ENCODE results near the gene FKBP5. TPM values are rescaled to one million over a fixed set of nuclear protein-coding genes. Genes with fewer than 3 reads are reported as not detected.

Gene FKBP5
- total RNA-seq, 1 experiment from 2014 or later, result 33.9 TPM

DNA sequence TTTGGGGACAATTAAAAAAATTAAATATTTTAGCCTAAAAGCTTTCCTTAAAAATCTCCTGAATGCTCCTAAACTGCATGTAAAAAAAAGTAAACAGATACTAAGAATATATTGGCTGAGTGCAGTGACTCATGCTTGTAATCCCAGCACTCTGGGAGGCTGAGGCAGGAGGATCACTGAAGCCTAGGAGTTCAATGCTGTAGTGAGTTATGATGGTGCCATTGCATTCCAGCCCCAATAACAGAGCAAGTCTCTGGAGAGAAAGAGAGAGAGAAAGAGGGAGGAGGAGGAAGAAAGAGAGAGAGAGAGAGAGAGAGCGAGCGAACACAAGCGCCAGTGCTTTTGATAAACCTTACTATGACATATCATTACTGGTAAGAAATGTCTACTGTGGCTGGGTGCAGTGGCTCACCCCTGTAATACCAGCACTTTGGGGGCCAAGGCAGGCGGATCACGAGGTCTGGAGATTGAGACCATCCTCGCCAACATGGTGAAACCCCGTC lies 58.8 kb downstream of the FKBP5 start:
- DNase-seq, result no peak
- H2BK5ac ChIP-seq (ENCODE audit: insufficient read length, low read length), result no peak overlapping the region
- no peak overlapping the region for H4K91ac ChIP-seq (ENCODE audit: insufficient read length, low read depth, low read length)
- H3K27ac Mint-ChIP-seq, result peak overlapping the region; percentile 4 to 56 (median 21); a peak in 4 of 7 replicates
- no peaks in the 10 kb centered on the region; the same call in 1 of the 2 replicates for H3K27me3 Mint-ChIP-seq (ENCODE audit: low read depth)
- no peak overlapping the region for H2AFZ ChIP-seq (ENCODE audit: low read length)
- no peak overlapping the region for H3K4me2 ChIP-seq (ENCODE audit: insufficient read depth, insufficient read length, low read length)
- H3K36me3 Mint-ChIP-seq (ENCODE audit: insufficient read depth in 1 of 3, low read depth in 3 of 3), result peaks cover 0 to 11% (median 6%) of the 10 kb centered on the region in 3 experiments; a peak in 3 of 7 replicates
- no peaks in the 10 kb centered on the region for H3K27me3 ChIP-seq (ENCODE audit: insufficient read depth, low read length)
- no peak overlapping the region for H3K4ac ChIP-seq (ENCODE audit: low read depth, low read length)
- no peaks in the 10 kb centered on the region for H3K9me3 ChIP-seq (ENCODE audit: control insufficient read depth, low read depth, low read length)
- no peak overlapping the region for H4K8ac ChIP-seq (replicated peaks; ENCODE audit: insufficient read length, low read depth, low read length)
- no peaks in the 10 kb centered on the region for H3K4me1 ChIP-seq (ENCODE audit: insufficient read depth, low read length)
- no peak overlapping the region for H3K14ac ChIP-seq (ENCODE audit: insufficient read depth, low read length)
- no peaks in the 10 kb centered on the region for H3K9me3 Mint-ChIP-seq
- H3K27ac ChIP-seq (ENCODE audit: insufficient read length, low read depth, low read length), result no peak overlapping the region
- no peak overlapping the region for H2BK12ac ChIP-seq (ENCODE audit: insufficient read length, low read depth, low read length)
- H3K23ac ChIP-seq (ENCODE audit: insufficient read length, low read depth, low read length), result no peak overlapping the region
- no peak overlapping the region for H3T11ph ChIP-seq (ENCODE audit: low read length)
- H2BK15ac ChIP-seq (ENCODE audit: low read depth, low read length), result no peak overlapping the region
- H3K56ac ChIP-seq (ENCODE audit: insufficient read length, low read depth, low read length), result no peak overlapping the region
- H2AK5ac ChIP-seq (ENCODE audit: insufficient read length, low read length), result no peak overlapping the region
- no peaks in the 10 kb centered on the region for H4K20me1 ChIP-seq (ENCODE audit: control insufficient read depth, insufficient read depth, insufficient read length)
- no peak overlapping the region for H2BK120ac ChIP-seq (ENCODE audit: low read depth, low read length, poor library complexity, severe bottlenecking)
- H3K79me2 ChIP-seq (ENCODE audit: insufficient read depth, low read length), result no peaks in the 10 kb centered on the region
- peaks cover 8% of the 10 kb centered on the region in 2 experiments; a peak in 3 of 4 replicates for H3K4me1 Mint-ChIP-seq
- H3K9ac ChIP-seq (ENCODE audit: extremely low read depth, insufficient read length, low read length), result no peak overlapping the region
- no CpG with 5 or more reads among the region's 7 CpGs for WGBS (ENCODE audit: extremely low coverage, insufficient read length, low lambda C conversion rate)
- H3K4me3 Mint-ChIP-seq, result no peak overlapping the region
- no peaks in the 10 kb centered on the region for H3K23me2 ChIP-seq (ENCODE audit: insufficient read length, low read depth, low read length, poor library complexity, severe bottlenecking)
- TF ChIP-seq, protein P1, sequence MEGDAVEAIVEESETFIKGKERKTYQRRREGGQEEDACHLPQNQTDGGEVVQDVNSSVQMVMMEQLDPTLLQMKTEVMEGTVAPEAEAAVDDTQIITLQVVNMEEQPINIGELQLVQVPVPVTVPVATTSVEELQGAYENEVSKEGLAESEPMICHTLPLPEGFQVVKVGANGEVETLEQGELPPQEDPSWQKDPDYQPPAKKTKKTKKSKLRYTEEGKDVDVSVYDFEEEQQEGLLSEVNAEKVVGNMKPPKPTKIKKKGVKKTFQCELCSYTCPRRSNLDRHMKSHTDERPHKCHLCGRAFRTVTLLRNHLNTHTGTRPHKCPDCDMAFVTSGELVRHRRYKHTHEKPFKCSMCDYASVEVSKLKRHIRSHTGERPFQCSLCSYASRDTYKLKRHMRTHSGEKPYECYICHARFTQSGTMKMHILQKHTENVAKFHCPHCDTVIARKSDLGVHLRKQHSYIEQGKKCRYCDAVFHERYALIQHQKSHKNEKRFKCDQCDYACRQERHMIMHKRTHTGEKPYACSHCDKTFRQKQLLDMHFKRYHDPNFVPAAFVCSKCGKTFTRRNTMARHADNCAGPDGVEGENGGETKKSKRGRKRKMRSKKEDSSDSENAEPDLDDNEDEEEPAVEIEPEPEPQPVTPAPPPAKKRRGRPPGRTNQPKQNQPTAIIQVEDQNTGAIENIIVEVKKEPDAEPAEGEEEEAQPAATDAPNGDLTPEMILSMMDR (conservative IDR thresholded peaks at IDR 0.05), result no peak
- H2BK20ac ChIP-seq (ENCODE audit: low read depth, low read length, poor library complexity, severe bottlenecking), result no peak overlapping the region
- no peak overlapping the region for H3K18ac ChIP-seq (ENCODE audit: insufficient read length, low read depth, low read length)
- no peak overlapping the region for H4K5ac ChIP-seq (ENCODE audit: insufficient read length, low read depth, low read length)
- H3K79me1 ChIP-seq (ENCODE audit: insufficient read depth, low read depth, low read length, poor library complexity, severe bottlenecking), result no peaks in the 10 kb centered on the region
